AG04450 (cell line): ENCODE results near the gene SLC41A3. TPM values are rescaled to one million over a fixed set of nuclear protein-coding genes. Genes with fewer than 3 reads are reported as not detected.

ENCODE experiments used
- CTCF ChIA-PET: fragments of 300-600, 350-600 bp; formaldehyde crosslinking; extraction: SDS; loops from one replicate; lab custom pipeline; 2022; ENCODE audit warnings: antibody characterized with exemption, inconsistent platforms; lab: Charles Lee
- POLR2A ChIA-PET: fragments of 350-600 bp; formaldehyde crosslinking; extraction: SDS; loops from one replicate; lab custom pipeline; 2021; ENCODE audit warnings: antibody characterized with exemption, inconsistent platforms; lab: Yijun Ruan, JAX
- DNase-seq: peaks from one replicate; pipeline ENCODE4 v3.0.0-alpha.2; 2011; ENCODE audit warnings: low read depth, low spot score
- H3K27ac ChIP-seq: one replicate; pipeline ENCODE4 v1.5.1; 2012; ENCODE audit warnings: low read depth, low read length, control low read depth
- H3K27me3 ChIP-seq: one replicate; pipeline ENCODE4 v1.6.0; 2012; ENCODE audit warnings: low read length; ENCODE audit not compliant: control insufficient read depth, insufficient read depth
- H3K4me3 ChIP-seq: 2 replicates; pipeline ENCODE4 v1.5.1; 2011; ENCODE audit warnings: mild to moderate bottlenecking, low read depth, low read length, control low read depth
- H3K9me3 ChIP-seq: 2 replicates; pipeline ENCODE4 v1.5.1; 2012; ENCODE audit warnings: low read length; ENCODE audit not compliant: control insufficient read depth, insufficient read depth
- CTCF ChIP-seq: IDR thresholded peaks from 2 replicates; pipeline ENCODE4 v1.5.1; 2011; ENCODE audit warnings: low read depth, low read length, control low read depth, inconsistent platforms
- polyA plus RNA-seq: library from polyadenylated mRNA; depleted of rRNA; stranded (reverse); fragments of >200 nt; gene quantifications from 2 replicates; pipeline ENCODE4 v1.2.3, GENCODE V29; 2011

The SLC41A3 gene
- polyA plus RNA-seq, 1 experiment, result 36.9 TPM

- no peak overlapping the region for H3K27ac ChIP-seq
- CTCF ChIA-PET, result no interaction called here
- POLR2A ChIA-PET, result no interaction called here
Measured at GRCh38 chr3:126083138-126083445, 832 bp downstream of the SLC41A3 start.

GRCh38 chr3:126082362-126083137 lies 1.4 kb downstream of the SLC41A3 start:
- DNase-seq, result no peak
- Histone ChIP-seq H3K27me3 (no peaks in the 10 kb centered on the region), H3K27ac (no peak overlapping the region), H3K9me3 (peaks cover 4% of the 10 kb centered on the region; the same call in 1 of the 2 replicates), H3K4me3 (no peak overlapping the region; the same call in 1 of the 2 replicates)
- no peak for TF ChIP-seq CTCF
- ChIA-PET POLR2A (no interaction called here), CTCF (no interaction called here)

More at GRCh38 chr3:126083138-126083445, 832 bp downstream of the SLC41A3 start:
- no peak for TF ChIP-seq CTCF
- Histone ChIP-seq H3K27me3 (no peaks in the 10 kb centered on the region), H3K4me3 (peak overlapping the region; percentile 69), H3K9me3 (peaks cover 4% of the 10 kb centered on the region; the same call in 1 of the 2 replicates)
- DNase-seq, result no peak

- no peak for DNase-seq
- POLR2A ChIA-PET, result no interaction called here
- peak; percentile 49 for TF ChIP-seq CTCF
- Histone ChIP-seq H3K9me3 (peaks cover 4% of the 10 kb centered on the region; the same call in 1 of the 2 replicates), H3K4me3 (no peak overlapping the region), H3K27me3 (no peaks in the 10 kb centered on the region), H3K27ac (no peak overlapping the region)
- CTCF ChIA-PET, result no interaction called here
Measured at GRCh38 chr3:126081618-126082361, 2.1 kb downstream of the SLC41A3 start.

GRCh38 chr3:126080970-126081369 lies 3.0 kb downstream of the SLC41A3 start:
- Histone ChIP-seq H3K27me3 (no peaks in the 10 kb centered on the region), H3K27ac (no peak overlapping the region), H3K4me3 (no peak overlapping the region), H3K9me3 (peaks cover 4% of the 10 kb centered on the region; the same call in 1 of the 2 replicates)
- POLR2A ChIA-PET, result no interaction called here
- no peak for TF ChIP-seq CTCF
- no peak for DNase-seq
- CTCF ChIA-PET, result no interaction called here

GRCh38 chr3:126078866-126079265 lies 5.1 kb downstream of the SLC41A3 start:
- no peak overlapping the region for H3K27ac ChIP-seq
- TF ChIP-seq CTCF, result no peak
- H3K9me3 ChIP-seq, result peaks cover 4% of the 10 kb centered on the region; the same call in 1 of the 2 replicates
- no peaks in the 10 kb centered on the region for H3K27me3 ChIP-seq
- ChIA-PET CTCF (interaction anchor here (1.1 kb wide), 1 partner anchor 150 kb away, joined by 3 read pairs; no protein-coding TSS in a partner anchor), POLR2A (no interaction called here)
- no peak for DNase-seq
- no peak overlapping the region for H3K4me3 ChIP-seq
